ENCODE data around the gene SLC10A3. TPM values are rescaled to one million over a fixed set of nuclear protein-coding genes. Genes with fewer than 3 reads are reported as not detected.

The SLC10A3 gene
- total and polyA plus RNA-seq, 7 donors, result 7.2 to 39.8 (median 15.7) TPM

GRCh38 chrX:154465601-154466000 lies 24.8 kb downstream of the SLC10A3 start:
- DNase-seq (no peak), ATAC-seq (no peak)
- no peaks in the 10 kb centered on the region for H3K27me3 ChIP-seq (ENCODE audit: insufficient read depth in 3 of 3, low read length in 2 of 3)
- 89 to 100% (median 91%) methylated on average over 4 to 14 of the region's 14 CpGs for WGBS, 3 donors
- TF ChIP-seq CTCF (IDR thresholded peaks at IDR 0.05), result no peak
- no peaks in the 10 kb centered on the region for H3K9me3 ChIP-seq
- no peak overlapping the region for H3K4me3 ChIP-seq
- H3K27ac ChIP-seq, result no peak overlapping the region
- H3K4me1 ChIP-seq, result no peaks in the 10 kb centered on the region
- peaks cover 0 to 42% of the 10 kb centered on the region in 2 donors for H3K36me3 ChIP-seq (ENCODE audit: insufficient read depth in 1 of 2, low read depth in 1 of 2)
- intact Hi-C loops (cut with DNase I), result no loop called here

DNA sequence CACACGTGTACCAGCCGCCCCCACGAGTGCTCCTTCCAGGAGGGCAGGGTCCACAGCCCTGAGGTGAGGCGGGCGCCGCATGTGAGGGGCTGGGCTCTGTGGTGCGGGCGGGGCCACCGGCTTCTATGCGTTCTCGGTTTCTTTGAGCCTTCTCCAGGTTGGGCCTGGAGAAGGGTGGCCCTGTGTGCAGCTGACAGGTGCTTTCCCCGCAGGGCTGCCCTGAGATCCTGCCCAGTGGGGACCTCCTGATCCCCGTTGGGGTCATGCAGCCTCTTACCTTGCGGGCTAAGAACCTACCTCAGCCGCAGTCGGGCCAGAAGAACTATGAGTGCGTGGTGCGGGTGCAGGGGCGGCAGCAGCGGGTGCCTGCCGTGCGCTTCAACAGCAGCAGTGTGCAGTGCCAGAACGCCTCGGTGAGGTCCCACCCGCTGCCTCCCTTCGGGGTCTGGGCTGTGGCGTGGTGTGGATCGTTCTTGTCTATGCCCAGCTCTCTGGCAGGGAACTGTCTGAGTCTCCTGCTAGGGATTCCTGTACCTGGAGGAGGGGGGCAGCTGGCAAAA lies 25.5 kb downstream of the SLC10A3 start:
- TF ChIP-seq CTCF (IDR thresholded peaks at IDR 0.05), result no peak
- H3K27me3 ChIP-seq (ENCODE audit: insufficient read depth in 3 of 3, low read length in 2 of 3), result no peaks in the 10 kb centered on the region
- H3K36me3 ChIP-seq (ENCODE audit: insufficient read depth in 1 of 2, low read depth in 1 of 2), result peaks cover 0 to 35% of the 10 kb centered on the region in 2 donors
- no peaks in the 10 kb centered on the region for H3K4me1 ChIP-seq
- H3K9me3 ChIP-seq, result no peaks in the 10 kb centered on the region
- ATAC-seq (no peak), DNase-seq (no peak)
- 92 to 94% (median 93%) methylated on average over 17 to 28 of the region's 28 CpGs for WGBS, 3 donors
- H3K4me3 ChIP-seq, result no peak overlapping the region
- H3K27ac ChIP-seq, result no peak overlapping the region
- intact Hi-C loops (cut with DNase I), result no loop called here

GRCh38 chrX:154463611-154464220 lies 26.7 kb downstream of the SLC10A3 start:
- Histone ChIP-seq H3K9me3 (no peaks in the 10 kb centered on the region), H3K4me1 (no peaks in the 10 kb centered on the region), H3K4me3 (no peak overlapping the region), H3K27ac (no peak overlapping the region), H3K36me3 (ENCODE audit: insufficient read depth in 1 of 2, low read depth in 1 of 2) (peaks cover 0 to 25% of the 10 kb centered on the region in 2 donors), H3K27me3 (ENCODE audit: insufficient read depth in 3 of 3, low read length in 2 of 3) (no peaks in the 10 kb centered on the region)
- TF ChIP-seq CTCF (IDR thresholded peaks at IDR 0.05), result no peak
- no peak for ATAC-seq
- no peak for DNase-seq
- intact Hi-C loops (cut with DNase I), result no loop called here
- WGBS, 3 donors, result 87 to 89% (median 87%) methylated on average over 11 to 31 of the region's 36 CpGs

GRCh38 chrX:154462396-154462795 lies 28.0 kb downstream of the SLC10A3 start:
- Histone ChIP-seq H3K27ac (no peak overlapping the region), H3K27me3 (ENCODE audit: insufficient read depth in 3 of 3, low read length in 2 of 3) (no peaks in the 10 kb centered on the region), H3K4me3 (no peak overlapping the region), H3K9me3 (no peaks in the 10 kb centered on the region), H3K36me3 (ENCODE audit: insufficient read depth in 1 of 2, low read depth in 1 of 2) (peaks cover 0 to 21% of the 10 kb centered on the region in 2 donors), H3K4me1 (no peaks in the 10 kb centered on the region)
- intact Hi-C loops (cut with DNase I), result no loop called here
- no peak for TF ChIP-seq CTCF (IDR thresholded peaks at IDR 0.05)
- no peak for DNase-seq
- 76 to 82% (median 81%) methylated on average over 2 to 8 of the region's 8 CpGs for WGBS, 3 donors
- ATAC-seq, result no peak

GRCh38 chrX:154460326-154460725 lies 30.1 kb downstream of the SLC10A3 start:
- H3K36me3 ChIP-seq (ENCODE audit: insufficient read depth in 1 of 2, low read depth in 1 of 2), result peaks cover 0 to 9% of the 10 kb centered on the region in 2 donors
- no peak overlapping the region for H3K4me3 ChIP-seq
- no peak for ATAC-seq
- H3K4me1 ChIP-seq, result no peaks in the 10 kb centered on the region
- H3K9me3 ChIP-seq, result no peaks in the 10 kb centered on the region
- no peak overlapping the region for H3K27ac ChIP-seq
- intact Hi-C loops (cut with DNase I), result no loop called here
- DNase-seq, result no peak
- 78 to 92% (median 83%) methylated on average over 15 to 26 of the region's 26 CpGs for WGBS, 3 donors
- no peak for TF ChIP-seq CTCF (IDR thresholded peaks at IDR 0.05)
- H3K27me3 ChIP-seq (ENCODE audit: insufficient read depth in 3 of 3, low read length in 2 of 3), result no peaks in the 10 kb centered on the region

Data from psoas muscle (tissue), 8 donors.